Measurements from ENCODE around the gene BAZ2B.

The BAZ2B gene

GRCh38 chr2:159292157-159292556 lies 324.2 kb downstream of the BAZ2B start:
- DNase-seq, result no peak

DNA sequence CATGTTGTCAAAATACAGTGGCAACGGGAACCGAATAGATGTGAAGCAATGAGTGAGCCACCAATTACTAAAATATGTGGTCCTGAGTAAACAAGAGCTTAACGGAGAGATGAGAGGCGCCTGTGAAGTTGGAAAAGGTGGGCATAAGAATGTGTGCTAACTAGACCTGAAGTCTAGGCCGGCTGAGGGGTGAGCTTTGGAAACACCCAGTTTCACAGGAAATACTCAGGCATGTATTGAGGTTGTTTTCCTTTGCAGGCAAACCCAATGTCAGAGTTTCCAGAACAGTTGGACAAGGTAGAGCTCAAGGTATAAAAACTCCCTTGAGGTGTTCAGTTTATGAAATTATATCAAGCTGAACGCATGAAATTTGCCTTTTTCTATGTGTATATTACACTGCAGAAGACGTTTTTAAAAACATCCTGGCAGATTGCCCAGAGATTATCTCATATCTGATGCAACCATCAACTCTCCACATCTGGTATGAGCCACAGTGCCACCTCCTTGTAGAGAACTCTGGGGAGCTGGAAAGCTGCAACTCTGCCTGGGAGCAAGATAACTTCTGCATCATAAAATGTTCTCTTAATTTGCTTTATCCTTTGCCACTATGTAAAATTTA lies 325.9 kb downstream of the BAZ2B start:
- DNase-seq, result peak; percentile 84

GRCh38 chr2:159287733-159288132 lies 328.6 kb downstream of the BAZ2B start:
- no peak for DNase-seq

GRCh38 chr2:159286709-159287441 lies 329.5 kb downstream of the BAZ2B start:
- peak; percentile 98 for DNase-seq

DNA sequence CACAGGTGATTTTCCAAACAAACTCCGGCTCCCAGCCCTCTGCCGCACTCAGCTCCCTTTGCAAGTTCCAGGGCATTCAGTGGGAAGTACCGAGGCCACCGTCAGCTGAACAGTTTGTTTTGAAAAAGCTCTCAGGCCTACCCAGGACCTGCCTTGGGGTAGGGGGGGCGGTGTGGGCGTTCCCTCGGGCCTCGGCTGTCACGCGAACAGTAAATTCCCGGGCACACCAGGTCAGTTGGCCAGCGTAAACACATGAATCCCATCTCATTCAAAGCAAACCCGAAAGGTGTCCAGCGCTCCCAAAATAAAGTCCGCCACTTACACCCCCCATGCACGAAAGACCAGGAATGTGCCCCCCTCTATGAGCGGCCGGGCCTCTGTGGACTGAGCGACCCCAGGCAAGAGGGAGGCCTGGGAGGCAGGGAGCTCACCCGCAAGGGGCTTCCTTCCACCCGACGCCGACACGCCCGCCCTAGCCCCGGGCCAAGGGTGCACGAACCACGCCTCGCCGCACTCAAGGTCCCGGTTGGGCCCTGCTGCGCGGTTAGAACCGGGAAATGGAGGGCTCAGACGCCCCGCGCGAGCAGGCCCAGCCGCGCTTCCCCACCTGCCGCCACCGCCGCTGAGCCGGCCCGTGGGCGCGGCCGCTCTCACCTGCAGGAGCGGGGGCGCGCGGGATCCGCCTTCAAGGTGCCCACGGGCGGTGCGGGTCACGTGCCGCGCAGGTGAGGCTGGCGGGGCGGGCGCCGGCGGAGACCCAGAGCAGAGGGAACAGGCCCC lies 330.2 kb downstream of the BAZ2B start, which contains the start of gene WDSUB1:
Gene WDSUB1 (minus strand): TSS at position 775 of the 780 bp plus-strand sequence. CDS start 3,634 bp downstream, outside the sequence.
- DNase-seq, result peak; percentile 69

- no peak for DNase-seq
Measured at GRCh38 chr2:159285433-159285832, 330.9 kb downstream of the BAZ2B start.

GRCh38 chr2:159283529-159283928 lies 332.8 kb downstream of the BAZ2B start:
- no peak for DNase-seq

GRCh38 chr2:159281002-159281401 lies 335.3 kb downstream of the BAZ2B start:
- no peak for DNase-seq

GRCh38 chr2:159279700-159280099 lies 336.6 kb downstream of the BAZ2B start:
- no peak for DNase-seq

GRCh38 chr2:159275111-159275510 lies 341.2 kb downstream of the BAZ2B start:
- no peak for DNase-seq

GRCh38 chr2:159272156-159272555 lies 344.2 kb downstream of the BAZ2B start:
- no peak for DNase-seq

DNA sequence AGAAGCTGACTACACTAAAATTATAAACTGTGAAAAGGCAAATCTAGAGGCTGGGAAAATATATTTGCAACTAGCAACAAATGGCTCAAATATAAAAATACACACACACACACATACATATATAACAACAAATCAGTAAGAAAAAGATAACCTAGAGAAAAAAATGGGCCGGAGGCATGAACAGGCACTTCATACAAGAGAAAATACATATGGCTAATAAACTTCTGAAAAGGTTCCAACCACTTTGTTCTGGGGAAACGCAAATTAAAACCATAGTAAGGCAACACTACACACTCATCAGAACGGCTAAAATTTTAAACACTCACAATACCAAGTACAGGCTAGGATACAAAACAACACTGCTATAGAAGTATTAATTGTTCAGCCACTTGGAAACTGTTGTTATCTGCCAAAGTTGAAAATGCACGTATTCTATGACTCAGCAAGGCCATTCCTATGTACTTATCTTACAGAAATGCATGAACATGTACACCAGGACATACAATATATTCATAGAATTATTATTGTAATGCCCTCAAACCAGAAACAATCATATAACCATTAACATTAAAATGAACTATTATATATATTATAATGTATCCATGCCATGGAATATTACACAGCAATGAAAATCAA lies 345.5 kb downstream of the BAZ2B start:
- DNase-seq, result no peak

All from NCI-H2171 (cell line).